ENCODE results near the gene C2CD4C.

C2CD4C gene

DNA sequence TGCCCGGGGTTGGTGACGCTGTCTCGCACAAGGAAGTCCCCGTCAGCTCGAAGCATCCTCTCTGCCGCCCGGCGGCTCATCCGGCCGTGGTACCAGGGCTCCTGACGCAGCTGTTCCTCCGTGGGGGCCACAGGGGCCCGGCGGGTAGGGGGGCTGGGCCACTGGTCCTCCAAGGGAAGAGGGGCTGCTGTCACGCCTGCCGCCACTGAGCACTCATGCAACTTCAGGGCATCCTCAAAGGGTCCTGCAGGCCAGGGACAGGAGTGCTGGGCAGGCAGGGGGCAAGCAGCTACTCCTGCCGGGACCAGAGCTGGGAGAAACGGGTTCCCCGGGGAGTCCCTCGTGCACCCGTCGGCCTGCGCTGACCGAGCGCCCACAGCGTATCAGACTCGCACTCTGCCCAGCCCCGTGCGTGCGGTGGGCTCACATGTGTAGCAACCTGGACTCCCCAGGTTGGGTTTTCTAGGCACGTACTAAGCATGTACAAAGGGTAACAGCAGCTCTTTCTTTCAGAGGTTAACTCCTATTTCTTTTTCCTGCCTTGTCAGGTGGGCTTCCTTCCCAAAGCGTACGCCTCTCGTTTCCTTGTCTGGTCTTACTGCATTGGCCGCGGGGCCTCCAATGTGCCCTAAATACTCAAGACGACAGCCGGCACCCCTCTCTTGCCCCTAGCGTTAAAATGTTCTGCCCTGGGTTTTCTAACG is 13.4 kb upstream of the C2CD4C start:
- H3K4me1 ChIP-seq (ENCODE audit: insufficient read depth, poor library complexity, severe bottlenecking), result no peaks in the 10 kb centered on the region
- H3K36me3 ChIP-seq (ENCODE audit: low read depth), result no peaks in the 10 kb centered on the region
- no peaks in the 10 kb centered on the region for H3K9me3 ChIP-seq (ENCODE audit: severe bottlenecking)
- DNase-seq (ENCODE audit: low spot score), result no peak
- H3K4me3 ChIP-seq (ENCODE audit: severe bottlenecking), result no peak overlapping the region
- TF ChIP-seq, protein P1, sequence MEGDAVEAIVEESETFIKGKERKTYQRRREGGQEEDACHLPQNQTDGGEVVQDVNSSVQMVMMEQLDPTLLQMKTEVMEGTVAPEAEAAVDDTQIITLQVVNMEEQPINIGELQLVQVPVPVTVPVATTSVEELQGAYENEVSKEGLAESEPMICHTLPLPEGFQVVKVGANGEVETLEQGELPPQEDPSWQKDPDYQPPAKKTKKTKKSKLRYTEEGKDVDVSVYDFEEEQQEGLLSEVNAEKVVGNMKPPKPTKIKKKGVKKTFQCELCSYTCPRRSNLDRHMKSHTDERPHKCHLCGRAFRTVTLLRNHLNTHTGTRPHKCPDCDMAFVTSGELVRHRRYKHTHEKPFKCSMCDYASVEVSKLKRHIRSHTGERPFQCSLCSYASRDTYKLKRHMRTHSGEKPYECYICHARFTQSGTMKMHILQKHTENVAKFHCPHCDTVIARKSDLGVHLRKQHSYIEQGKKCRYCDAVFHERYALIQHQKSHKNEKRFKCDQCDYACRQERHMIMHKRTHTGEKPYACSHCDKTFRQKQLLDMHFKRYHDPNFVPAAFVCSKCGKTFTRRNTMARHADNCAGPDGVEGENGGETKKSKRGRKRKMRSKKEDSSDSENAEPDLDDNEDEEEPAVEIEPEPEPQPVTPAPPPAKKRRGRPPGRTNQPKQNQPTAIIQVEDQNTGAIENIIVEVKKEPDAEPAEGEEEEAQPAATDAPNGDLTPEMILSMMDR (IDR thresholded peaks at IDR 0.05; ENCODE audit: poor library complexity, severe bottlenecking), result no peak
- no peak for ATAC-seq (ENCODE audit: low read depth)
- H3K27me3 ChIP-seq (ENCODE audit: insufficient read depth, poor library complexity, severe bottlenecking), result no peaks in the 10 kb centered on the region
- H3K27ac ChIP-seq (ENCODE audit: poor library complexity, severe bottlenecking), result no peak overlapping the region

DNA sequence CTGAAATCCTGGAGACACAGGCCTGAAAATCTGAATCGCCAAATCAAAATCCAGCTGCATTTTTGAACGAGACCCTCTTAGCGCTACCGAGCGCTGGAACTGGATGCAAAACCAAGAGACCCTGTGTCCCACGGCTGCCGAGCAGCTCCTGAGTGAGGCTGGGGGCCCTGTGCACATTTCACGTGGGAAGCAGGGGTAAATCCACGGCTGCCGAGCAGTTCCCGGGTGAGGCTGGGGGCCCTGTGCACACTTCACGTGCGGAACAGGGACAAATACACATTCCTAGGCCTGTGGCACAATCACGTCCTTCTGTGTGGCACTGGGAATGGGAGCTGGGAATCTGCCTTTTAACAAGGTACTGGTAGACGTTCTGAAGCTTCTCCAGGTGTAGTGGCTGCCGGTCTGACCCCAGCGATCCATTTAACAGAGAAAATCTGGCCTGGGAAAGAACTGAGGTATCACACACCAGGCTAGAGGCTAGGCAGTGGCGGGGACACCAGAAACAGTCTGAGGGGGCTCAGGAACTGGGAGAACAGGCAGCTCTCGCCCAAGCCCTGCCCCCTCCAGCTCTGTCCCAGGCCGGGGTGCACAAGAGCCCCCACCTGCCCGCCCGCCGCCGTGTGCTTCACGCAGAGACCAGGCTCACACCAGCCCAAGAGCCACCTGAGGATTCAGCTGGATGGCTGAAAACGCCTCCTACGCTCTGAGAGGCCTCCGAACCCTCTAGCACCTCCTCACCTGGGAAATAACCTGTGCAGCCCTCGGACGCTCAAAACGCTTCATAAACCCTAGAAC is 11.0 kb upstream of the C2CD4C start:
- no peak for DNase-seq (ENCODE audit: low spot score)
- ATAC-seq (ENCODE audit: low read depth), result no peak
- Histone ChIP-seq H3K4me3 (ENCODE audit: severe bottlenecking) (no peak overlapping the region), H3K27ac (ENCODE audit: poor library complexity, severe bottlenecking) (no peak overlapping the region), H3K27me3 (ENCODE audit: insufficient read depth, poor library complexity, severe bottlenecking) (no peaks in the 10 kb centered on the region), H3K9me3 (ENCODE audit: severe bottlenecking) (no peaks in the 10 kb centered on the region), H3K4me1 (ENCODE audit: insufficient read depth, poor library complexity, severe bottlenecking) (no peaks in the 10 kb centered on the region), H3K36me3 (ENCODE audit: low read depth) (no peaks in the 10 kb centered on the region)
- TF ChIP-seq, protein P1 (IDR thresholded peaks at IDR 0.05; ENCODE audit: poor library complexity, severe bottlenecking), result no peak

DNA sequence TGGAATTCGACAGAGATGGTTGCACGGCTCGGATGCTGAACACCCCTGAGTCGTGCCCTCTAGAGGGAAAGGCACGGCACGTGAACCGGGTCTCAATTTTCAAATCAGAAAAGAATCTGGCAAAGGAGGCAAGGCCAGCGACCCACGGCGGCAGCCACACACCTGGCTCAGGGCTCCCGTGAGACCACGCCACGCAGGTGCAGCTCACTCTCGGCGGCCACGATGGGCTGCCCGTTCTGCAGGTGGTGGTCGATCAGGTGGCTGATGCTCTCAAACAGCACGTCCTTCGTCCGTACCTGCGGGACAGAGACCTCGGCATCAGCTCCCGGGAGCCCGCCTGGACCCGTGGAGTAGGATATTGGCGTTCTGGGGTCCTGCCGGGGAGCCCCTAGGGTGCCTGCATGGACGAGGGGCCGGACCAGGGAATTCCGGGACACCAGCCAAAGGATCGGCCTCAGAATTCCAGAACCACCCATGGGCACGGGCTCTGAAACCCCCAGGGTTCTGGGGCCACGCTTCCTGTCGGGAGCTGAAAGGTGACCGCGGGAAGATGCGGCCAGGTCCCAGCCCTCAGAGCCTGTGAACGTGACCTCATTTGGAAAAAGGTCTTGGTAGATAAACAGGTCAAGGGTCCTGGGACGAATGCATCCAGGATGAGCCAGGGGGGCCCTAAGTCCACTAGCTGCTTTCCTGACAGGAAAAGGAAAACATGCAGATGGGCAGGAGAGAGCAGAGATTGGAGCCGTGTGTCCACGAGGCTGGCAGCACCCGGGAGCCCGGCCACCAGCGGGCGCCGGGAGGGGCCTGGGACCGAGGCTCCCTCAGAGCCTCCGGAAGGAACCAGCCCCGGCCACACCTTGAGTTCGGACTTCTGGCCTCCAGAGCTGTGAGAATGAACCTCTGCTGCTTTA is 10.1 kb upstream of the C2CD4C start:
- H3K4me3 ChIP-seq (ENCODE audit: severe bottlenecking), result no peak overlapping the region
- no peaks in the 10 kb centered on the region for H3K27me3 ChIP-seq (ENCODE audit: insufficient read depth, poor library complexity, severe bottlenecking)
- no peaks in the 10 kb centered on the region for H3K9me3 ChIP-seq (ENCODE audit: severe bottlenecking)
- ATAC-seq (ENCODE audit: low read depth) (no peak), DNase-seq (ENCODE audit: low spot score) (peak; percentile 34)
- no peaks in the 10 kb centered on the region for H3K36me3 ChIP-seq (ENCODE audit: low read depth)
- no peaks in the 10 kb centered on the region for H3K4me1 ChIP-seq (ENCODE audit: insufficient read depth, poor library complexity, severe bottlenecking)
- TF ChIP-seq, protein P1 (IDR thresholded peaks at IDR 0.05; ENCODE audit: poor library complexity, severe bottlenecking), result no peak
- no peak overlapping the region for H3K27ac ChIP-seq (ENCODE audit: poor library complexity, severe bottlenecking)

DNA sequence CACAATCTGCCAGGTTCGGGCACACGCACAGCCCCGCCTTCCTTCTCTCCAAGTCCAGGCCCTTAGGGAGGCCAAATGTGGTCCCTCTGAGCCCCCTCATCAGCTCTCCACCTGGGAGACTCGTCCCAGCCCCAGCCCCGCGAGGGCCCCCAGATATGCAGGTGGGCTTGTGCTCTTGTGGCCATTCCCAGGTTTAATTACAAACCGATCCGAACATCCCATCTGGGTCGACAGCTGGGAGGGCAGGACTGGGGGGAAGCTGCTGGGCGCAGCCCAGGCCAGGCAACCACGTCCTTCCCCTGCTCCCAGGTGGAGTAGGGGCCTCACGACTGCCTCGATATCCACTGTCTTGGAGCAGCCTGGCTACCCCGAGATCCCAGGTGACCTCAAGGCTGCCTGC is 7.5 kb upstream of the C2CD4C start:
- no peaks in the 10 kb centered on the region for H3K36me3 ChIP-seq (ENCODE audit: low read depth)
- ATAC-seq (ENCODE audit: low read depth), result no peak
- no peaks in the 10 kb centered on the region for H3K9me3 ChIP-seq (ENCODE audit: severe bottlenecking)
- H3K4me1 ChIP-seq (ENCODE audit: insufficient read depth, poor library complexity, severe bottlenecking), result no peaks in the 10 kb centered on the region
- no peaks in the 10 kb centered on the region for H3K27me3 ChIP-seq (ENCODE audit: insufficient read depth, poor library complexity, severe bottlenecking)
- no peak overlapping the region for H3K27ac ChIP-seq (ENCODE audit: poor library complexity, severe bottlenecking)
- TF ChIP-seq, protein P1 (IDR thresholded peaks at IDR 0.05; ENCODE audit: poor library complexity, severe bottlenecking), result no peak
- H3K4me3 ChIP-seq (ENCODE audit: severe bottlenecking), result no peak overlapping the region
- DNase-seq (ENCODE audit: low spot score), result no peak
